Fibroblast of the aortic adventitia (primary cell): Measurements from ENCODE around the gene LENG8. TPM values are rescaled to one million over a fixed set of nuclear protein-coding genes. Genes with fewer than 3 reads are reported as not detected.

ENCODE experiments used
- DNase-seq: peaks from one replicate; pipeline ENCODE4 v3.0.0-alpha.2; 2010; ENCODE audit warnings: low read depth
- H3K4me3 ChIP-seq: 2 replicates; pipeline ENCODE4 v1.5.1; 2011; ENCODE audit warnings: low read depth, mild to moderate bottlenecking, control low read depth, low read length, moderate library complexity
- CTCF ChIP-seq: IDR thresholded peaks from 2 replicates; pipeline ENCODE4 v1.5.1; 2011; ENCODE audit warnings: mild to moderate bottlenecking, low read length, control low read depth, inconsistent platforms; ENCODE audit not compliant: insufficient read depth
- total RNA-seq: library from RNA; depleted of rRNA; stranded (reverse); fragments of >200 nt; gene quantifications from 2 replicates; pipeline ENCODE4 v1.2.3, GENCODE V29; 2012; ENCODE audit warnings: low replicate concordance

The LENG8 gene
- total RNA-seq, 1 donor = 41.7 TPM

DNA sequence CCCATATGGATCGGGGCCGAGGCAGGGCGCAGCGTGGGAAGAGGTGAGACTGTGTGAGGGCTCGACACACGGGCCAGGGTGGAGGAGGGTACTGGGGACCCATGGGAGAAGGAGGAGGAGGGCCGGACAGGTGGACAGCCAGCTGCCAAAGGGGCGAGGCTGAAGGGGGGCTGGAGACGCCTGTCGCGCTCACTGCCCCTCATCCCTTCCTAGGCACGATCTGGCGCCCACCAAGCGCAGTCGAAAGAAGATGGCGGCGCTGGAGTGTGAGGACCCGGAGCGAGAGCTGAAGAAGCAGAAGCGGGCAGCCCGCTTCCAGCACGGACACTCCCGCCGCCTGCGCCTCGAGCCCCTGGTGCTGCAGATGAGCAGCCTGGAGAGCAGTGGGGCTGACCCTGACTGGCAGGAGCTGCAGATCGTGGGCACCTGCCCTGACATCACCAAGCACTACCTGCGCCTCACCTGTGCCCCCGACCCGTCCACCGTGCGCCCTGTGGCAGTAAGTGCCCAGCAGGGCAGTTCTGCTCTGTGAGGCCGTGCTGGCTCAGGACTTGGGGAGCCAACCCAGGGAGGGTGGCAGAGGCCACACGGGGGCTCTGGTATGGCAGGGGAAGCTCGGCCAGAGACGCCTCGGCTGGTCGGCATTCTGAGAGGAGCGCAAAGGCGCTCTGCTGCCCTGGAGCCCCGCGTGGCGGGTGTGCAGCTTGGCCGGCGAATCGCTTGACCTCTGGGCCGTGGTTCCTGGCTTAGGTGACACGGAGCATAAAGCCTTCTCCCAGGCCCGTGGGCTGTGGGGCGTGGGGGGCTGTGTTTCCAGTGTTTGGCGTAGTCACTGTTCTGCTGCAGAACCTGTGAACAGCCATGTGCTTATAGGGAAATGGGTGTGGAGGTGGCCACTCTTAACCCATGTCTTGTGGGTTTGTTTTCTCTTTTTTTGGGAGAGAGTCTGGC, 7.7 kb downstream of the LENG8 start:
- DNase-seq = no peak
- H3K4me3 ChIP-seq = no peak overlapping the region
- no peak for TF ChIP-seq CTCF

DNA sequence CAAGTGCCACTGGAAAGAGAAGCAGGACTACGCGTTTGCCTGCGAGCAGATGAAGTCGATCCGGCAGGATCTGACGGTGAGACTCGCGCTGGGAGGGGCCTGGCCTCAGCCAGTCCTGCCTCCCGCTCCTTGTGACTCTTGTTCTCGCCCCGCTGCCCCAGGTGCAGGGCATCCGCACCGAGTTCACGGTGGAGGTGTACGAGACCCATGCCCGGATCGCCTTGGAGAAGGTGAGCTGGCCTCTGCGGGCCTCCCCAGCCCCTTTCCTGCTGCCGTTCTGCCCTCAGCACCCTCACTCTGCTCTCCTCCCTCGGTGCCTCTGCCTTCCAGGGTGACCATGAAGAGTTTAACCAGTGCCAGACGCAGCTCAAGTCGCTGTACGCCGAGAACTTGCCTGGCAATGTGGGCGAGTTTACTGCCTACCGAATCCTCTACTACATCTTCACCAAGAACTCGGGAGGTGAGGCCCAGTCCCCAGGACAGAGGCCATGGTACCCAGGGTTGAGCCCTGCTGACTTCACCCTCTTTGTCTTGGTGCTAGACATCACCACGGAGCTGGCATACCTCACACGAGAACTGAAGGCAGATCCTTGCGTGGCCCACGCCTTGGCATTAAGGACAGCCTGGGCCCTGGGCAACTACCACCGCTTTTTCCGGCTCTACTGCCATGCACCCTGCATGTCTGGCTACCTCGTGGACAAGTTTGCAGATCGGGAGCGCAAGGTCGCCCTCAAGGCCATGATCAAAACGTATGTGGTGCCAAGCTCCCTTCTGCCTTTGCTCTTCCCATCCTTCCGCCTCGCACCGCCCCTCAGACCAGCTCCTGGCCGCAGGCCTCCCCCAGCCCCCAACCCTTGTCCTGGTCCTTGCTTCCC, 9.0 kb downstream of the LENG8 start:
- TF ChIP-seq CTCF = no peak
- no peak for DNase-seq
- no peak overlapping the region for H3K4me3 ChIP-seq

DNA sequence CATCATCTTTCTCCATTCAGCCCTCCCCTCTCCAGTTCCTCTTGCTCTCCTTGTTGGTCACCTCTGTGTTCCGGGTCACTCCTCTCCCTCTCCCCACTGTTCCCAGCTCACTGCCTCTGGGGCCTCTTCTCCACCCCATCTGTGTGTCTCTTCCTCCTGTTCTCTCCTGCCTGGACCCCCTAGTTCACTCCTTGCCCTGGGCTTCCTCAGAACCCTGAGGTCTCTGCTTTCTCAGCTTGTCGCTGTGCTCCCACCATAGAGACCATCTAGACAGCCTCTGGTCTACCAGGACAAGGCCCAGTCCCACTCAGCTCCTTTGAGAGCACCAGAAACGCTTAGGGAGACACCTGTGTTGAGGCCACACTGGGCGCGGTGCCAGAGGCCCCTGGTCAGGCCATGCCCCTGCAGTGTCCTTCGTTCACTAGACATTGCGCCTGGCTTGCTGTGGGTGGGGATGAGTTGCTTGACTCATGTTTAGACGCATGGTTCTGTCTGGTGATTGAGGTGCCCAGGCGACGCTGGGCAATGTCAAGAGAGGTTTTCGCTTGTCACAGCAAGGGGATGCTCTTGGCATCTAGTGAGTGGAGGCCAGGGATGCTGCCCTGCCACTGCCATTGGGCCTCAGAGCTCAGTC, 9.8 kb downstream of the LENG8 start:
- no peak for TF ChIP-seq CTCF
- H3K4me3 ChIP-seq = no peak overlapping the region
- DNase-seq = no peak

GRCh38 chr19:54459282-54460229, 10.6 kb downstream of the LENG8 start:
- no peak overlapping the region for H3K4me3 ChIP-seq
- DNase-seq = no peak
- TF ChIP-seq CTCF = no peak

GRCh38 chr19:54460230-54461005, 11.4 kb downstream of the LENG8 start:
- TF ChIP-seq CTCF = no peak
- no peak for DNase-seq
- no peak overlapping the region for H3K4me3 ChIP-seq
